ENCODE measurements around the gene TRAPPC5. TPM values are rescaled to one million over a fixed set of nuclear protein-coding genes. Genes with fewer than 3 reads are reported as not detected.

Gene TRAPPC5
- total RNA-seq, 1 donor from 2014 or later, result 115 TPM

DNA sequence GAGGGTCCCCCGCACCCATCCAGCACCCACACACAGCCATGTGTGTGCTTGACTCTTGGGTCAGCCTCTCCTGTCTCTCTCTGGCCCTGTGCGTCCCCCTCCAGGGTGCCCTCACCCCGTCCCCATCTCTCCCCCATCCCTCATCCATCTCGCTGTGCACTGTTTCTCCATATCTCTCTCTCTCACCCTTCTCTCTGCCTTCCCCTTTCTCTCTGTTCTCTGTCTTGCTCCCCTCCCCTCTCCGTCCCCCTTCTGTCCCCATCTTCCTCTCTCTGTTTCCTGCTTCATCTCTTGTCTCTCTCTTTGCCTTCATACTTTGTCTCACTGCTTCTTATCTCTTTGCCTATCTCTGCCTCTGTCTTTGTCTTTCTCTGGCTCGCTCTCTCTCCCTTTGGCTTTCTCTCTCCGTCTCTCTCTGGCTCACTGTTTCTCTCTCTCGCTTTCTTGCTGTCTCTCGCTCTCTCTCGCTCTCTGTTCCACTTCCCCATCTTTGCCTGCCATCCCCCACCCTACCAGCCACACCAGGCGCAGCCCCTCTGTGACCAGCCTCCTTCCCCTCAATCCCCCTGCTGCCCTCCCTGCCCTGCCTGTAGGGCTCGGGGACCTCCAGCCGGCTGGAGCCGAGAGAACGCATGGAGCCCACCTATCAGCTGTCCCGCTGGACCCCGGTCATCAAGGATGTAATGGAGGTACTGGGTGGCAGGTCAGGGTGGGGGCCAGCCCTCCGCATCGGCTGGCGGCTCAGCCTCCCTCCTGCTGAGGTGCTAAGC, 34.8 kb upstream of the TRAPPC5 start:
- no peak for DNase-seq (ENCODE audit: low spot score)

DNA sequence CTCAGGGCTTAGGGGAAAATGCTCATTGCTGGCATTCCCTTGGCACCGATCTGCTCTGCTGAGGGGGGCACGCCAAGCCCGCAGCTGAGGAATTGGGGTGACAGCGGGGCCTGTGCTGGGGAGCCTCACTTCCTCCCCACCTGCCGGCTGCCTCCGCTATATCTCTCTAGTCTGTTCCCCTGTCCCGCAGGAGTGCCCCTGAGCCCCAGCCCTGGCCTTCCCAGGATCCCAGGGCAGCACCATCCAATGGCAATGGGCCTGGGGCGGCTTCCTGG, 34.3 kb upstream of the TRAPPC5 start:
- no peak for DNase-seq (ENCODE audit: low spot score)

DNA sequence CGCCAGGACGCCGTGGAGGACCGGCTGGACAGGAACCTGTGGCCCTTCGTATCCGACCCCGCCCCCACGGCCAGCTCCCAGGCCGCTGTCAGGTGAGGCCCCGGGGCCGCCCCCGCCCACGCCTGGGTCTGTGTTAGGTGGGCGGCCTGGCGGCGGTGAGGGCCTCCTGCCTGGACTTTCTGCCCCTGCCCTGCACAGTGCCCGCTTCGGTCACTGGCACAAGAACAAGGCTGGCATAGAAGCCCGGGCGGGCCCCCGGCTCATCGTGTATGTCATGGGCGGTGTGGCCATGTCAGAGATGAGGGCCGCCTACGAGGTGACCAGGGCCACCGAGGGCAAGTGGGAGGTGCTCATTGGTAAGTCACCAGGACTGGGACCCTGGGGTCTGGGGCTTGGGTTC, 33.5 kb upstream of the TRAPPC5 start:
- no peak for DNase-seq (ENCODE audit: low spot score)

DNA sequence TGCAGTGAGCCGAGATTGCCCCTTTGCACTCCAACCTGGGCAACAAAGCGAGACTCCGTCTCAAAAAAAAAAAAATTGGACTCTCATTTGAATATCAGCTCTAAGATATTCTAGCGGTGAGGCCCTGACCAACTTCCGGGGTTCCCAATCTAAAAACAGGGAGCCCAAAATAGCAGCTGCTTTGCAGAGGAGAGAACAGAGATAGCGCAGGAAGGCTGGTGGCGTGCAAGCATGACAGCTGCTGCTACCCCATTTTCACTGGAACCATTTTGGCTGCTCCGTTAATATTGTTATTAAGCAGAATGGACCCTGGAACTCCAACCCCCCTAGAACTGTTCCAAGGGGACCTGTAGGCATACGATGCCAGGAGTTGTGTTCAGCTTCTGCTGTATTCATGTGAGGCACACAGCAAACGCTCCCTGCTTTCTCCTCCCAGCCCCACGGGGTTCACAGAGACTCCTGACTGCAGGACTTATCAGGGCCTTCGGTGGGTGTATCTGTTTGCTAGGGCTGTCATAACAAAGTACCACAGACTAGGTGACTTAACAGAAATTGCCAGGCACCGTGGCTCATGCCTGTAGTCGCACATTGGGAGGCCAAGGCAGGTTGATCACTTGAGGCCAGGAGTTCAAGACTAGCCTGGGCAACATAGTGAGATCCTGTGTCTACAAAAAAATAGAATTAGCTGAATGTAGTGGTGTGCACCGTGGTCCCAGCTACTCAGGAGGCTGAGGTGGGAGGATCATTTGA, 32.2 kb upstream of the TRAPPC5 start:
- no peak for DNase-seq (ENCODE audit: low spot score)

DNA sequence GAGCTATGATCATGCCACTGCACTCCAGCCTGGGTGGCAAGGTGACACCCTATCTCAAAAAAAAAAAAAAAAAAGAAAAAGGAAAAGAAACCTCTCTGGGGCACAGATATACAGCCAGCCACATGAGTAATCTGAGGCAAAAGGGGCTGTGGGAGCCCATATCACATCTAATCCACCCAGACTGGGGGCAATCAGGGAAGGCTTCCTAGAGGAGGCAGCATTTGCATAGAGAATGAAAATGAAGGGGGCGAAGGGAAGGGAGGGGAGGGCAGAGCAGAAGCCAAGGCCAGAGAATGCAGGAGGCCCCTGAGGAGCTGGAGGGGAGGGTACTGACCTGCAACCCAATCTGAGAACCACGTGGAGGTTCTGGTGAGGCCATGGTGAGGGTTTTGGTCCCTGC, 30.5 kb upstream of the TRAPPC5 start:
- DNase-seq (ENCODE audit: low spot score), result no peak

DNA sequence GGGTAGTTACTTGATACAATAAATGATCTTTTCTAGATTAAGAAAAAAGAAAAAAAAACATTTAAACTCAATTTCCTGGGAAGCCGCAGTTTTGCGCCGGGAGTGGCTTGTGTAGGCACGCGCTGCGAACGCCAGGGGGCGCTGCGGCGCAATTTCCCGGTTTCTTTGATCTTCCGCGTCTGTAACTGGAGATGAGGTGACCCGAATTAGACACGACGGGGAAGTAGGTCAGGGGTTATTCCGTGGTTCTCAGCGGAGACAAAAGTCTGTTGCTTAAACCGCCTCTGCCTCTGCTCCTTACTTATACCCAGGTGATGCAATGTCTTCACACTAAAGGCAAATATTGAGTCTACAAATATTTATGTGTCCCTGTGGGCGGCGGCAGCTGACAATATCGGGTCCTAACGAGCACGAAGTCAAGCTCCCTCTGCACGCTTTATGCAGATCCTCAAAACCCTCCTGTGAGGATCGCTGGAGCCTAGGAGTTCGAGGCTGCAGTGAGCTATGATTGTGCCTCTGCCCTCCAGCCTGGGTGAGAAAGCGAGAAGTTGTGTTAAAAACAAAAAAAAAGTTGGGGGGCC, 28.5 kb upstream of the TRAPPC5 start:
- DNase-seq (ENCODE audit: low spot score), result peak; percentile 85

DNA sequence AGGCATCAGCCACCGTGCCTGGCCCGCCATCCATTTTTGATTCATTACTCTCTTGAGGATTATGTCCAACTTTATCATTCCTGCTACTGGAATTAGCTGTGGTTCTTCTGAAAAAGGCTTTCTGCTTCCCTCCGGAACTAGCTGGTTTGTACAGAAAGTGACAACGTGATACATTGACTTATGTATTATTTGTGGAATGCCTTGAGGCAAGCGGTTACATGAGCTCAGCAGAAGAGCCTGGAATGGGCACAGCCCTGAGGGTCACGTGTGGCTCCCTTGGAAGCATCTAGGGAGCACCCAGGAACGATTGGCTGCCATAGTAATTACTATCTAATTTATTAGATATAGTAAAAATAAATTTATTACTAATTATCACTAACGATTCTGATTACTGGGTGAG, 26.2 kb upstream of the TRAPPC5 start:
- DNase-seq (ENCODE audit: low spot score), result no peak

DNA sequence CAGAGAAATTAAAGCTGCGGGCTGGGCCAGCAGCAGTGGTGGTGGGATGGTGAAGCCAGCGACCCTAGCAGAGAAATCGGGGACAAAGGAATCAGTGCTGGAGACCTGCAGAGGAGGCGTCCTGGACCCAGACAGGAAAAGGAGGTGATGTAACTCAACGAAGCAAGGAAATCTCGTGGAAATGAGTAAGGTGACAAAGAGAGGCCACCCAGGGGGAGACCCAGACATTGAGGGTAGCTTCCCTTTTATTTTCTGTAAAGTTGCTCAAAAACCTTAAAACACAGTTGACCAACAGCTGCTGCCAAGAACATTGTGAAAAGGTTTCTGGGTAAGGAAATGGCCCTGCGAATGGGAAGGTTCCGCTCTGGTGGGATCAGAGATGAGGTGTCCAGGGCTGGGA, 25.1 kb upstream of the TRAPPC5 start:
- no peak for DNase-seq (ENCODE audit: low spot score)

DNA sequence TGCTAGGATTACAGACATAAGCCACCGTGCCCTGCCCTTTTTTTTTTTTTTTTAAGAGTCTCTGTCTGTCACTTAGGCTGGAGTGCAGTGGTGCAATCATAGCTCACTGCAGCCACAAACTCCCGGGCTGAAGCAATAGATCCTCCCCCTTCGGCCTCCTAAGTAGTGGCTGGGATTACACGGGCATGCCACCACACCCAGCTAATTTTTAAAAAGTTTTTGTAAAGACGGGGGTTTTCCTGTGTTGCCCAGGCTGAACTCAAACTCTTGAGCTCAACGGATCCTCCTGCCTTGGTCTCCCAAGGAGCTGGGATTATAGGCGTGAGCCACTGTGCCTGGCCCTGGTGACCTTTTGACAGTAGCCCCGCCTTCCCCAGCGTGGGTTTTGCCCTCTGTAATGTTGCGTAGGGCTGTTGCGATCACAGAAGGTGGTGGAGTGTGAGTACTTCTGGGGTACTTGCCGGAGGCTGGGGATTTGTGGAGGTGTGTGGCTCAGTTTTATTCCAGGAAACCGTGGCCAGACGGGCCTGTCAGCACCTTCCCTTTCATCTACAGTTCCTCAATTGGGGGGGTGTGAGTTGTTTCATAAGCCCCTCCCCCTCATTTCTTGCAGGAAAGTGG, 23.4 kb upstream of the TRAPPC5 start:
- no peak for DNase-seq (ENCODE audit: low spot score)

DNA sequence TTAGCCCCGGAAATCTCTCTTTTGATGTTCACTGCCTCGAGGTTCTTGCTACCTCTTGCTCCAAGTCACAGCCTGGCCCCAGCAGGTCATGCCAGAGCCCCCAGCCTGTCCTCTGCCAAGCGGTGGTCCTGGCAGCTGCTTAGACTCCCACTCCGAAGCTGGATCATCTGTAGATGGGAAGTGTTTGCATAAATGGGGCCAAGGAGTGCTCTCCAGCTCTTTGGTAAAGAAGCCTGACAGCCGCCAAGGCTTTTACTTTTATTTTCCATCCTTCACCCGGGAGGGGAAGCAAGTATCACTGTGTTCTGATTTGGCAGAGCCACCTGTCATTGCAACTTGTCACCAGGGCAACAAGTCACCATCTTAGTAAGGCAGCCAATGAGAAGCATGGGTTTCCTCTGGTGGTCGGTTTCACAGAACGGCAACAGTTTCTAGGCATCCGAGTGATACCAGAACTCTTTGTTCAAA, 22.4 kb upstream of the TRAPPC5 start:
- DNase-seq (ENCODE audit: low spot score), result no peak

DNA sequence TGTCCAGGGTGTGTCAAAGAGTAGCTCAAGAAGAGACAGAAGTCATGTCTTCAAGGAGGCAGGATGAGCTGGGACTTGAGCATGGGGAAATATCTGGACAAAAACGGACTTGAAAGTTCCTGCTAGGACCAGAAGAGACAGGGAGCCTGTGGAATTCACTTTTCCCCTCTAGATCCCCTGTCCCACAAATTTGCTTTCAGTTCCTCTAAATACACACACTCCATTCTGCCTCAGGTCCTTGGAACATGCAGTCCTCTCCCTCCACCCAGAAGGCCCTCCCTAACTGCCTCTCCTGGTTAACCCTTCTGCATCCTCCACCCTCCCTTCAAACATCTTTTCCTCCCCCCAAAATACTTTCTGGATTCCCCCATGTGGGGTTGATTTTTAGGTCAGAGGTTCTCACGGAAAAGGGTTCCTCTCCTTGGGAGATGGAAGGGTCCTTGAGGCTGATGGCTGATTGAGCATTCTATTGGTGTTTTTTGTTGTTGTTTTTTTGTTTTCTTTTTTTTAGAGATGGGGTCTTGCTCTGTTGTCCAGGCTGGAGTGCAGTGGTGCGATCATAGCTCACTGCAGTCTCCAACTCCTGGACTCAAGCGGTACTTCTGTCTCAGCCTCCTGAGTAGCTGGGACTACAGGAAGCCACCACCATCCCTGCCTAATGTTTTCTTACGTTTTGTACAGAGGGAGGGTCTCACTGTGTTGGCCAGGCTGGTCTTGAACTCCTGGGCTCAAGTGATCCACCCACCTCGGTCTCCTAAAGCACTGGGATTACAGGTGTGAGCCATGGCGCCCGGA, 18.7 kb upstream of the TRAPPC5 start:
- no peak for DNase-seq (ENCODE audit: low spot score)

DNA sequence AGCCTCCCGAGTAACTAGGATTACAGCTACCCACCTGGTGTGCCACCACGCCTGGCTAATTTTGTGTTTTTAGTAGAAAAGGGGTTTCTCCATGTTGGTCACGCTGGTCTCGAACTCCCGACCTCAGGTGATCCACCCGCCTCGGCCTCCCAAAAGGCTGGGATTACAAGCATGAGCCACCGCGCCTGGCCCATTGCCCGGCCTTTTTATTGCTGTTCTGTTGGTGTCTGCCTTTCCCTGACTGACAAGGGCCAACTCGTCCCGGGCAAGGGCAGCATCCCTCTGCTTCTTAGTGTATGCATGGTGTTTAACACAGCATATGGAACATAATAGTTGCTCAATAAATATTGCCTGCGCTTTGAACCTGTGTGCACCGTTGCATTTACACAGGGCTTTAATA, 18.0 kb upstream of the TRAPPC5 start:
- DNase-seq (ENCODE audit: low spot score), result no peak

DNA sequence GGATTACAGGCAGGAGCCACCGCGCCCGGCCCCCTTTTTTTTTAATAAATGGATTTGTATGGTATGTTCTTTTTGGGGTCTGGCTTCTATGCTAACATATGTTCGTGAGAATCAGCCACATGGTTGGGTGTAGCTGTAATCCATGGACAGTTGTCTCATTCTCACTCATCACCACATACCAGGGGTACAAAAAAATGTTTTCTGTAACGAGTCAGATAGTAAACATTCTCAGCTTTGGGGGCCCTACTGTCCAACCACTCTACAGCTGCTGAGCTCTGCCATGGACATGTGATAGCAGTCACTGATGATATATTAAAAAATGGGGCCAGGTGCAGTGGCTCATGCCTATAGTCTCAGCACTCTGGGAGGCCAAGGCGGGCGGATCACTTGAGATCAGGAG, 16.9 kb upstream of the TRAPPC5 start:
- no peak for DNase-seq (ENCODE audit: low spot score)

DNA sequence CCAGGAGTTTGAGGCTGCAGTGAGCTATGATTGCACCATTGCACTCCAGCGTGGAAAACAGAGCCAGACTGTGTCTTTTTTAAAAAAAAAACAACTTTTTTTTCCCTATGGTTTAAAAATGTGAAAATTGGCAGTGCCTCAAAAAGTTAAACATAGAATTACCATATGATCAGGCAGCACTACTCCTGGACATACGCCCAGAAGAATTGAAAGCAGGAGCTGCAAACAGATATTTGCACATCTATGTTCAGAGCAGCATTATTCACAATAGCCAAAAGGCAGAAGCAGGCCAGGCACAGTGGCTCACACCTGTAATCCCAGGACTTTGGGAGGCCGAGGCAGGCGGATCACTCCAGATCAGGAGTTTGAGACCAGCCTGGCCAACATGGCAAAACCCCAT, 15.6 kb upstream of the TRAPPC5 start:
- no peak for DNase-seq (ENCODE audit: low spot score)

DNA sequence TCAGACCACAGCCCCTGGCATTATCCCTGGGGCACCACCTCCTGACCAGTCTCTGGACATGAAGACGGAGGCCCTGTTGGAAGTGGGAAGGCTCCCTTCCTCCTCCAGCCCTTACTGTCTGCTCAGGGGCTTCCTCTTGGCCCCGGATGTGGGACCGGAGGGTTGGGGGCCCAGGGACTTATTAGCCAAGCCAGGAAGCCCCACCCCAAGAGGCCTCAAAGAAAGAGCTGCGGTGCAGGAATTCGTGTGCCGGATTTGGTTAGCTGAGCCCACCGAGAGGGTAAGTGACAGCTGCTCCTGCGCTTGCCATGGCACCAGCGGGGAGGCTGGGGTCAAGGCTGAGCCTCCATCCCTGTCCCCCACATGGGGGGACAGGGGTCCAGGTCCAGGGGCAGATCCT, 11.8 kb upstream of the TRAPPC5 start, which contains the start of gene RETN:
Gene RETN, plus strand, starts transcription at position 208 of the 400 bp plus-strand sequence. CDS start 278 bp downstream, outside the sequence.
- no peak for DNase-seq (ENCODE audit: low spot score)

DNA sequence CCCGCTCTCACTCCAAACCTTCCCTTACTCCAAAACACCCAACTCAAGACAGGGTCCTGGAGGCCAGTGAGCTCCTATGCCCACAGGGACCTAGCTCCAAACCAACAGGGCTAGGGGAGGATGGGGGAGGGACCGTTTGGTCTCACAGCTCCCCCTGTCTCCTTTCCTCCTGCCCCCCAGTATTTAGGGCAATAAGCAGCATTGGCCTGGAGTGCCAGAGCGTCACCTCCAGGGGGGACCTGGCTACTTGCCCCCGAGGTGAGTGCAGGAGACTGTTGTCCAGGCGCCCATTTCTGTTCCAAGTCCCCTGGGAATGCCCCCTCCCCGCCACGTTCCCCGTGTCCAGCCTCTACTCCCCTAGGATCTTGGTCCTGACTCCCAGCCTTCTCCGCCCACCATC, 11.0 kb upstream of the TRAPPC5 start:
- no peak for DNase-seq (ENCODE audit: low spot score)

DNA sequence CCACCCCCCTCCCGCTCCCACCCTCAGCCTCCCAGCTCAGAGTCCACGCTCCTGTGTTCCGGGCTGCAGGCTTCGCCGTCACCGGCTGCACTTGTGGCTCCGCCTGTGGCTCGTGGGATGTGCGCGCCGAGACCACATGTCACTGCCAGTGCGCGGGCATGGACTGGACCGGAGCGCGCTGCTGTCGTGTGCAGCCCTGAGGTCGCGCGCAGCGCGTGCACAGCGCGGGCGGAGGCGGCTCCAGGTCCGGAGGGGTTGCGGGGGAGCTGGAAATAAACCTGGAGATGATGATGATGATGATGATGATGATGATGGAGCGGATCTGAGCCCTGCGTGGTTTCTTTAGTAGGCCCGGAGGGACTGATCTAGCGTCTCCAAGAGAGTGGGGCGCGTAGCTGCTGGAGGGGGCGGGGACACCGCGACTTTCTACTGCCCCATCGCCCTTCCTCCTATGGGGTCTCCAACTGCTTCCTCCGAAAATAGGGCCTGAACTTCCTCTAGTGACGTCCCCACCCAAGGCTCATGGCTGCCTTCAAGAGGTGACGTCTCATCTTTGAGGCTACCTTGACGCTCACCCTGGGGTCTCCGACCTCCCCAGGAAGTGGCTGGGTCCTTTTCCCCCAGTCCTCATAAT, 10.4 kb upstream of the TRAPPC5 start:
- DNase-seq (ENCODE audit: low spot score), result no peak

DNA sequence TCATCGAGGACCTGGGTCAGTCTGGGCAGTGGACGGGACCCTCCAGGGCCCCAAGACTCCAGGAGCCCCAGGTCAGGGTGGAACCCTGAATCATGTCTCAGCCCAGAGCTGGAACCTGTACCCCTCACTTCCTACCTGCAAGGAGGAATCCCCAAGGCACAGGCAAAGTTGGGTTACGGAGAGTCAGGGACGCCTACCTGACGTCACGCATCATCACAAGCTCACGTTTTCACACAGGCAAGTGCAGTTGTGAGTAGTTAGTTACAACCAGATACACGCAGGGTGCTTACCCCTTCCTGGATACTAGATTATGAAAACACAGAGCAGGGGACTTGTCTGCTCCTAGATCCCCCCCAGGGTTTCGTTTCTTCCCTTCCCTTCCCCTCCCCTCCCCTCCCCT, 9.8 kb upstream of the TRAPPC5 start:
- DNase-seq (ENCODE audit: low spot score), result no peak

DNA sequence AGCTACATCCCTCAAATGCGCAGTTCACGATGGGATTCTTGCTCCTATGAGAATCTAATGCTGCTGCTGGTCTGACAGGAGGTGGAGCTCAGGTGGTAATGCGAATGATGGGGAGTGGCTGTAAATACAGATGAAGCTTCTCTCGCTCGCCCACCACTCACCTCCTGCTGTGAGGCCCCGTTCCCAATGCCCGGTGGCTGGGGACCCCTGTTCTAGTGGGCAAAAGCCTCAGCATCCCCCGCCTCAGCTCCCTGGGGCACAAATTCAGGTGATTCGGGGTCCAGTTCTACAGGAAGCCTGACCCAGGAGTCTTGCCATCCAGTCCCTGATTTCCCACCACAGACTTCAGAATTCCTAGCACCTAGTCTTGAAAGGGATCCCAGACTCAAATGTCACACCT, 8.1 kb upstream of the TRAPPC5 start:
- DNase-seq (ENCODE audit: low spot score), result no peak

DNA sequence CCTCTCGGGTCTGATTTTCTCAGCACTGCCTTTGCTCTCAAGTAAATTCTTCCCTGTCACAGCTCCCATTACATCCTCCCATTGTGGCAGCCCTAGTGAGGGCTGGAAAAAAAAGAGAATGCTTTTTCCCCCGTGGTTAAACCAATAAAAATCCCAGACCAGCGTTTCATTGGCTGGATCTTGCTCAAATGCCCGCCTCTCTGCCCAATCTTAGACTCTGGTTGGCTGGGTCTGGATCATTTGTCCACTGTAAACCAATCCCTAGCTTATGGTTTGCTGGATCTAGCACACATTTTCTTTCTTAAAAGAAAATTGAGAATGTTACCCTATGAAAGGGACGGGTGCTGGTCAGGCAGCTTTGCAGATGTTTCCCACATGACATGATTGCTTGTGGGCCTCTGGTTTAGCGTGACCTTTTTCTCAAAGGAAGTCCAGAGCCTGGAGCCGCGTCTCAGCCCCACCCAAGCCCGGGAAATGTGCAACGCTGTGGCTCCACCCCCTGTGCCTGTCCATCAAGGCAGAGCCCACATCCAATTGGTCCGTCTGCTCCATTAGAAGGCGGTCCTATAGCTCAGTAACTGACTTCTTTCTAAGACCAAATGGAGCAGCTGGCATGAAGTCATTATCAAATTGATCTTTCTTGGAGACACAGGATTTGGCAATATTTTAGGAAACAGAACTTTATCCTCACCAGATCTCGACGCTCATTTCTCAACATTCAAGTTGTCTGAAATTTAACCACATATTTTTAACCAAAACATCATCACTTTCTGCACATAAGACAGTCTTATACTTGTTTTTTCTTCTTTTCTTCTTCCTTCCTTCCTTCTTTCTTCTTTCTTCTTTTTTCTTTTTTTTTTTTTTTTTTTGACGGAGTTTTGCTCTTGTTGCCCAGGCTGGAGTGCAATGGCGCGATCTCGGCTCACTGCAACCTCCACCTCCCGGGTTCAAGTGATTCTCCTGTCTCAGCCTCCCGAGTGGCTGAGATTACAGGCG, 6.3 kb upstream of the TRAPPC5 start:
- peak; percentile 36 for DNase-seq (ENCODE audit: low spot score)

Measured in mucosa of gallbladder (tissue), 1 donor.